Cardiac fibroblast (primary cell): Measurements from ENCODE around the gene USP35.
"Not testable (repeated sequence)": the region's sequence is repeated elsewhere in the genome, so short reads cannot be mapped to it uniquely, and the experiment has no call there.

ENCODE experiments used
- DNase-seq, 2 donors: peaks; one replicate each; pipeline versions ENCODE4 v3.0.0 to v3.0.0-alpha.2; 2010; ENCODE audit warnings: low read depth in 2 of 2
- H3K4me3 ChIP-seq, 2 donors: replicated peaks in 1 of 2; 1 replicate in 1 of 2; 2 replicates in 1 of 2; pipeline ENCODE4 v1.5.1; 2011; ENCODE audit warnings: low read depth in 2 of 2, low read length in 2 of 2, mild to moderate bottlenecking in 2 of 2, moderate library complexity in 1 of 2
- CTCF ChIP-seq: IDR thresholded peaks from one replicate; pipeline ENCODE4 v1.5.1; 2011; ENCODE audit warnings: low read depth, mild to moderate bottlenecking, low read length, inconsistent platforms

USP35 gene

GRCh38 chr11:78218707-78219492, 30.2 kb downstream of the USP35 start:
- DNase-seq: no peak
- TF ChIP-seq CTCF: no peak
- H3K4me3 ChIP-seq: no peak overlapping the region

- no peak overlapping the region for H3K4me3 ChIP-seq
- TF ChIP-seq CTCF: no peak
- DNase-seq: no peak
These were observed 30.9 kb downstream of the USP35 start for GRCh38 chr11:78219493-78220217.

GRCh38 chr11:78220218-78221157, 31.8 kb downstream of the USP35 start:
- no peak for TF ChIP-seq CTCF
- no peak overlapping the region for H3K4me3 ChIP-seq
- DNase-seq: no peak

- no peak for DNase-seq
- no peak overlapping the region for H3K4me3 ChIP-seq
- no peak for TF ChIP-seq CTCF
These were observed 32.9 kb downstream of the USP35 start for GRCh38 chr11:78221396-78222315.

GRCh38 chr11:78222726-78223125, 34.0 kb downstream of the USP35 start:
- not testable (repeated sequence) for DNase-seq, H3K4me3 ChIP-seq

- no peak for DNase-seq
- TF ChIP-seq CTCF: no peak
- no peak overlapping the region for H3K4me3 ChIP-seq
These were observed 34.7 kb downstream of the USP35 start for GRCh38 chr11:78223320-78223954.
